Fibroblast of the aortic adventitia (primary cell): ENCODE results near the gene RNASEH2C. TPM values are rescaled to one million over a fixed set of nuclear protein-coding genes. Genes with fewer than 3 reads are reported as not detected.

Experiments
- DNase-seq: peaks from one replicate; pipeline ENCODE4 v3.0.0-alpha.2; 2010; ENCODE audit warnings: low read depth
- H3K4me3 ChIP-seq: 2 replicates; pipeline ENCODE4 v1.5.1; 2011; ENCODE audit warnings: low read depth, mild to moderate bottlenecking, control low read depth, low read length, moderate library complexity
- CTCF ChIP-seq: IDR thresholded peaks from 2 replicates; pipeline ENCODE4 v1.5.1; 2011; ENCODE audit warnings: mild to moderate bottlenecking, low read length, control low read depth, inconsistent platforms; ENCODE audit not compliant: insufficient read depth
- total RNA-seq: library from RNA; depleted of rRNA; stranded (reverse); fragments of >200 nt; gene quantifications from 2 replicates; pipeline ENCODE4 v1.2.3, GENCODE V29; 2012; ENCODE audit warnings: low replicate concordance

Gene RNASEH2C
- total RNA-seq, 1 donor: 44.6 TPM

GRCh38 chr11:65717906-65718305 is 2.7 kb downstream of the RNASEH2C start:
- no peak for TF ChIP-seq CTCF
- DNase-seq: no peak

GRCh38 chr11:65716774-65717405 is 3.7 kb downstream of the RNASEH2C start:
- H3K4me3 ChIP-seq: no peak overlapping the region
- no peak for TF ChIP-seq CTCF
- no peak for DNase-seq

More at GRCh38 chr11:65717906-65718305, 2.7 kb downstream of the RNASEH2C start:
- H3K4me3 ChIP-seq: no peak overlapping the region

- no peak for TF ChIP-seq CTCF
- DNase-seq: no peak
- no peak overlapping the region for H3K4me3 ChIP-seq
Observed at GRCh38 chr11:65716302-65716701, 4.3 kb downstream of the RNASEH2C start.

GRCh38 chr11:65714433-65714832 is 6.2 kb downstream of the RNASEH2C start:
- no peak for DNase-seq
- TF ChIP-seq CTCF: no peak

GRCh38 chr11:65713212-65713969 is 7.2 kb downstream of the RNASEH2C start:
- DNase-seq: no peak
- TF ChIP-seq CTCF: no peak
- peak overlapping the region; percentile 82 for H3K4me3 ChIP-seq

More at GRCh38 chr11:65714433-65714832, 6.2 kb downstream of the RNASEH2C start:
- no peak overlapping the region for H3K4me3 ChIP-seq

- H3K4me3 ChIP-seq: peak overlapping the region; percentile 82
- no peak for DNase-seq
Observed at GRCh38 chr11:65712633-65713076, 7.9 kb downstream of the RNASEH2C start.

More at GRCh38 chr11:65712633-65713076, 7.9 kb downstream of the RNASEH2C start:
- TF ChIP-seq CTCF: no peak
